HL-60 (cell line): ENCODE data around the gene CPPED1.

Experiments used
- CTCF ChIP-seq: IDR thresholded peaks from one replicate; pipeline ENCODE4 v1.5.1; 2011; ENCODE audit warnings: low read length, control low read depth, inconsistent platforms; ENCODE audit not compliant: insufficient read depth
- GABPA ChIP-seq: IDR thresholded peaks from 2 replicates; pipeline ENCODE4 v1.6.1; 2012; ENCODE audit warnings: low read depth
- POLR2AphosphoS5 ChIP-seq: IDR thresholded peaks from 2 replicates; pipeline ENCODE4 v1.6.1; 2012; ENCODE audit warnings: low read depth
- REST ChIP-seq: IDR thresholded peaks from 2 replicates; pipeline ENCODE4 v1.6.1; 2012; ENCODE audit warnings: low read depth; ENCODE audit not compliant: insufficient replicate concordance

GRCh38 chr16:12763517-12763916 lies 40.2 kb downstream of the CPPED1 start:
- TF ChIP-seq CTCF = no peak
- TF ChIP-seq POLR2AphosphoS5 = no peak
- no peak for TF ChIP-seq GABPA
- no peak for TF ChIP-seq REST
